Osteoblast (primary cell): ENCODE measurements around the gene ZNF823. TPM values are rescaled to one million over a fixed set of nuclear protein-coding genes. Genes with fewer than 3 reads are reported as not detected.

Source experiments
- DNase-seq: peaks from one replicate; pipeline ENCODE4 v3.0.0; 2011; ENCODE audit warnings: low spot score, mixed read lengths; ENCODE audit not compliant: insufficient read length; ENCODE audit errors: missing footprints
- H2AFZ ChIP-seq: 2 replicates; pipeline ENCODE4 v1.6.0; 2011; ENCODE audit warnings: mild to moderate bottlenecking, low read length
- H3K27ac ChIP-seq: 2 replicates; pipeline ENCODE4 v1.5.1; 2011; ENCODE audit warnings: mild to moderate bottlenecking, low read depth, low read length, moderate library complexity
- H3K27me3 ChIP-seq: 2 replicates; pipeline ENCODE4 v1.6.0; 2012; ENCODE audit warnings: mild to moderate bottlenecking, control low read depth, inconsistent platforms, low read length, moderate library complexity; ENCODE audit not compliant: insufficient read depth
- H3K36me3 ChIP-seq: 2 replicates; pipeline ENCODE4 v1.5.1; 2011; ENCODE audit warnings: mild to moderate bottlenecking, low read length, control low read depth, moderate library complexity; ENCODE audit not compliant: insufficient read depth
- H3K4me1 ChIP-seq: 2 replicates; pipeline ENCODE4 v1.5.1; 2011; ENCODE audit warnings: mild to moderate bottlenecking, low read length, control low read depth, moderate library complexity; ENCODE audit not compliant: insufficient read depth
- H3K4me2 ChIP-seq: 2 replicates; pipeline ENCODE4 v1.6.0; 2011; ENCODE audit warnings: mild to moderate bottlenecking, low read length; ENCODE audit not compliant: insufficient read depth
- H3K4me3 ChIP-seq: fragments of 200-600 bp; sonication (generic); 3 replicates; pipeline ENCODE4 v1.5.1; 2012; ENCODE audit warnings: mild to moderate bottlenecking, low read length, inconsistent platforms; ENCODE audit not compliant: insufficient read depth
- H3K79me2 ChIP-seq: 2 replicates; pipeline ENCODE4 v1.6.0; 2012; ENCODE audit warnings: mild to moderate bottlenecking, low read length, control low read depth, inconsistent platforms; ENCODE audit not compliant: insufficient read depth
- H3K9me3 ChIP-seq: 2 replicates; pipeline ENCODE4 v1.5.1; 2011; ENCODE audit warnings: low read depth, low read length, control low read depth
- H4K20me1 ChIP-seq: 2 replicates; pipeline ENCODE4 v1.6.0; 2012; ENCODE audit warnings: mild to moderate bottlenecking, low read length, control low read depth; ENCODE audit not compliant: insufficient read depth
- CTCF ChIP-seq: IDR thresholded peaks from 2 replicates; pipeline ENCODE4 v1.5.1; 2011; ENCODE audit warnings: mild to moderate bottlenecking, low read depth, low read length, moderate library complexity; ENCODE audit errors: extremely low read depth
- total RNA-seq: library from RNA; depleted of rRNA; stranded (reverse); fragments of >200 nt; gene quantifications from 2 replicates; pipeline ENCODE4 v1.2.3, GENCODE V29; 2012

The ZNF823 gene
- total RNA-seq, 1 donor: 6.2 TPM

GRCh38 chr19:11767633-11768133 lies 28.9 kb upstream of the ZNF823 start:
- Histone ChIP-seq H3K4me3 (peak overlapping the region; percentile 83), H4K20me1 (peaks cover 4% of the 10 kb centered on the region), H3K4me2 (peak overlapping the region; percentile 94), H3K27me3 (no peaks in the 10 kb centered on the region), H3K4me1 (peaks cover 10% of the 10 kb centered on the region), H3K79me2 (peaks cover 43% of the 10 kb centered on the region), H3K36me3 (peaks cover 4% of the 10 kb centered on the region), H3K9me3 (peaks cover 3% of the 10 kb centered on the region), H2AFZ (peak overlapping the region; percentile 100), H3K27ac (peak overlapping the region; percentile 76)
- peak; percentile 83 for DNase-seq
- no peak for TF ChIP-seq CTCF

- Histone ChIP-seq H3K4me2 (peak within 1 kb of the TSS; percentile 94), H3K4me3 (peak within 1 kb of the TSS; percentile 83), H3K27me3 (no peaks in the 10 kb centered on the region), H3K27ac (peak within 1 kb of the TSS; percentile 76), H3K9me3 (no peaks in the 10 kb centered on the region), H4K20me1 (peaks cover 4% of the 10 kb centered on the region), H3K79me2 (peaks cover 37% of the 10 kb centered on the region), H3K36me3 (peaks cover 4% of the 10 kb centered on the region), H2AFZ (peak within 1 kb of the TSS; percentile 100), H3K4me1 (peaks cover 10% of the 10 kb centered on the region)
- no peak for TF ChIP-seq CTCF
- peak; percentile 97 for DNase-seq
Measured at GRCh38 chr19:11766597-11767591, 28.1 kb upstream of the ZNF823 start, which contains the start of gene ZNF441. ZNF441 (plus strand) TSS chr19:11767000; CDS start chr19:11767194, 194 bp downstream.

- H3K27me3 ChIP-seq: no peaks in the 10 kb centered on the region
- H3K9me3 ChIP-seq: no peaks in the 10 kb centered on the region
Measured at GRCh38 chr19:11763611-11764010, 24.9 kb upstream of the ZNF823 start.

More at GRCh38 chr19:11763611-11764010, 24.9 kb upstream of the ZNF823 start:
- no peak for DNase-seq
- Histone ChIP-seq H3K4me3 (no peak overlapping the region), H4K20me1 (peaks cover 3% of the 10 kb centered on the region), H3K36me3 (no peaks in the 10 kb centered on the region), H2AFZ (no peak overlapping the region), H3K4me2 (no peak overlapping the region), H3K79me2 (peaks cover 14% of the 10 kb centered on the region), H3K27ac (no peak overlapping the region), H3K4me1 (peaks cover 10% of the 10 kb centered on the region)
- no peak for TF ChIP-seq CTCF
